ENCODE data around the gene ATXN1.
A peak's percentile ranks its signal among the peaks of the same experiment; 100 is the strongest.

Gene ATXN1

GRCh38 chr6:16305246-16305725, 456.0 kb downstream of the ATXN1 start:
- DNase-seq (ENCODE audit: low spot score), result no peak

DNA sequence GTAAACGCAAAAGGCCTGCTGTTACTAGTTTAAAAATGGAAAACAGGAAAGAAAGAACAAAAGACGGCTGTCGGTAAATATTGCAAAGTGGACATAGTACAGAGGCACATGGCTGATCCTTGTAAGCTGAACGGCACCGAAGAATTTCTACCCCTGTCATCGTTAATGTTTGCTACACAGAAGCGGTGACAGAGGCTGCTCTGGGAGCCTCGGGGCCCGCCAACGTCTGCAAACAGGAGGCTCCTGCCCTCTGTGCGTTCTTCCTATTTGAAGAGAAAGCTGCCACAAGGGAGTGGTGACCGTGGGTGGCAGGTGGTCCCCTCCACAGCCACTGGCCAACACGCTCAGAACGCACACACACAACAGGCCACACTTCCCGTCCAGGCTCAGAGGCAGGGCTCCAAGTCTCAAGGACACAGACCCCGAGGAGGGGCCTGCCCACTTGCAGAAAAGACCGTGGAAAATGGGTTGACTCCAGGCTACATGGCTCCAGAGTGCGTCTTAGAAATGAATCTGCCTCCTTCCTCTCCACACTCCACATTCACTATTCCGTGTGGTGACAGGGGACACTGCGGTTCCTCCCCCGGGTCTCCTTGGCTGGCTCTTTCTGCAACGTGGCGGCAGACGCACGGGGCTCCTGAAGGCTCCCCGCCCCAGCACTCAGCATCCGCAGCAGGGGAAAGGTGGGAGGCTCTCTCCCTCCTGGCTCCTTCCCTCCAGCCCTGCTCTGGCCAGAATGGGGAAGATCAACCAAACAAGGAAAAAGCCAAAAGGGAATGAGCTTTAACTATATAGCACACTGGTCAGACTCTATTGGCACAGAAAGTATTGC, 458.3 kb downstream of the ATXN1 start:
- DNase-seq (ENCODE audit: low spot score), result no peak

DNA sequence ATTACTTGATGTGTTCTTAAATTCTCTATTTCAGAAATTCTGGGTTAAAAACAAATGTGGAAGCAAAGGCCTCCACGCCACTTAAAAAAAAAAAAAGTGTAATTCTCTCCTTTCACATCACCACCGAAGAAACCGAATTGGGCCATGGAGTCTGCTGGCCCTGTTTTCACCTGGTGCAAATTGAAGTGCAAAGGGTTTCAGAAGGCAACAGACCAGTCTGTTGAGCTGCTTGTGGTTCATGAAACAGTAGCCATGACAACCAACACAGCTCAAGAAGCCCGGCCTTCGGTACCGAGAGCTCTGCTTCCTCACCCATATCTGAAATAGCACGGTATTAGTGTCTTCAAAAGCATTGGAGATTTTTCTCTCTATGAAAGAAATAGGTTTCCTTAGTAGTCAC, 459.7 kb downstream of the ATXN1 start:
- no peak for DNase-seq (ENCODE audit: low spot score)

- DNase-seq (ENCODE audit: low spot score), result no peak
Observed at GRCh38 chr6:16299861-16300260, 461.4 kb downstream of the ATXN1 start.

DNA sequence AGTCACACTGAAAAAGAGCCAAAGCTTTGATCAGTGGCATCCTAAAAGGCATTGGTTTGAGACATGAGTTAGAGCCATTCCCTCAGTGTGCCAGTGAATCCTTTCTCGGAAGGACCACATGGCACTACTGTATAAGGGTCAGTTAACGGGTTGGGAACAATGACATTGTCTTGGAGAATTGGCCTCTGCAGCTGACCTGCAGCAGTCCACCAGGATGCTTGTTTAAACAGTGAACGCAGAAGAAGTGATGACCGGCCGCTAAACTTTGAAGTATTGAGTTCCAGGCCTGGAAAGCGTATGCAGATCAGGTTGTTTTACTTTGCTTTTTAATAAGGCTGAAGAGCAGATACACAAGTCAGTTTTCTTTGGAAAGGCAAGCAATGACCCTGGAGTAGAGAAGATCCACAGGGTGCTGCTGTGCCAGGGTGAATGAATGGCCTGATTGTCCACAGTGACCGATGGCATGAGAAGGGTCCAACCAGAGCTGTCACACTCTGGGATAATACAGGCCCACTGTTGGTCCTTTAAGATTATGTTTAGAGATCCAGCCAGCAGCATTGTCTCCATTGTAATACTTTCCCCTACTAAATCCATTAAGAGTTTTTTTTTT, 465.1 kb downstream of the ATXN1 start:
- DNase-seq (ENCODE audit: low spot score), result no peak

DNA sequence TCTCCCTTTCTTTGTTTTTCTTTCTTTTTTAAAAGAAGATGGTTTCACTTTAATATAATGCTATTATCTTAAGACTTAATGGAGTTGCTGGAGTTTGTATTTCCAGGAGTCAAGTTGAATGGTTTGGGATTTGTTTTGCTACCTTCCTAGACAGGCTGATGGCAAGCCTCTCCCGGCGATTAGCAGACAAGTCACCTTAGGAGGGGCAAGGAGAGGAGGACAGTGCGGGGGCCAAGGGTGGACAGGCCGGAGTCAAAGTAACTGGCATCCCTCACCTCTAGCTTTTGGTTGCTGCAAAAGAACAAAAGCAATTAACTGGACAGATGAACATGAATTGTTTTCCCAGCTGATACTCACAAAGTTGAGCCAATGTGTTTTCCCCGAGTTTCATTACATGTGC, 465.8 kb downstream of the ATXN1 start:
- no peak for DNase-seq (ENCODE audit: low spot score)

DNA sequence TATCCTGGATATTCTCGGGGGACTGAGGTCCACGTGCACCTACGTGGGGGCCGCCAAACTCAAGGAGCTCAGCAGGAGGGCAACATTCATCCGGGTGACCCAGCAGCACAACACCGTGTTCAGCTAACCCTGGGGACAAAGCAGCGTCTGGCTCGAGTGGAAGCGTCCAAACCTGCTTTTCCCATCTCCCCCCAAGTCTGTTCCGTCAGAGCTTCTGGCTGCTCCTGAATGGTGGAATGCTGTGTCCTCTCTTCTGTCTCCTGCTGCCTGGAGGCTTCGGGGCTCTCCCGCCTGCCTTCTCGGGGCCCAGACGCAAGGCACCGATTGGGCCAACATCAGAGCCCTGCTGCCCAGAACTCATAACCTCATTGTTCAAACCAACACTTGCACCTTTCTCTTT, 466.2 kb downstream of the ATXN1 start:
- DNase-seq (ENCODE audit: low spot score), result no peak

- DNase-seq (ENCODE audit: low spot score), result no peak
Observed at GRCh38 chr6:16294371-16294770, 466.9 kb downstream of the ATXN1 start.

DNA sequence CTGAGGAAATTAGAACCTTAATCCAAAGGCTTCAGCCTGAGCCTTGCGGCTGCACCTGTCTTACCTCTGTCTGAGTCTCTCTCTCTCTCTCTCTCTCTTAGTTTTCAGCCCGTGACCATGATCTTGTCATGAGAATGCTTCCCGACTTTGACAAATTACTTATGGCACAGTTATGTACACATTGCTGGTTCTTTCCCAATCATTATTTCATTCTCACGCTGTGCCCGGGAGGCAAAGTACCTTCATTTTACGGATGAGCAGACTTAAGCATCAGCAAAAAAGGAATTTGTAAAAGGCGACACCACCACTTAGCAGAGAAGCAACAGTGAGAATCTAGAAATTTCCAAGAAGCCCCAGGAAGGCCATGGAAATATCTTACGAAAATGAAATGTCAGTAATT, 468.3 kb downstream of the ATXN1 start:
- no peak for DNase-seq (ENCODE audit: low spot score)

- no peak for DNase-seq (ENCODE audit: low spot score)
Observed at GRCh38 chr6:16292432-16292831, 468.8 kb downstream of the ATXN1 start.

GRCh38 chr6:16291739-16292138, 469.5 kb downstream of the ATXN1 start:
- DNase-seq (ENCODE audit: low spot score), result no peak

GRCh38 chr6:16288163-16288562, 473.1 kb downstream of the ATXN1 start:
- DNase-seq (ENCODE audit: low spot score), result no peak

- DNase-seq (ENCODE audit: low spot score), result peak; percentile 62
Observed at GRCh38 chr6:16286151-16286522, 475.1 kb downstream of the ATXN1 start.

- DNase-seq (ENCODE audit: low spot score), result no peak
Observed at GRCh38 chr6:16285467-16286150, 475.7 kb downstream of the ATXN1 start.

DNA sequence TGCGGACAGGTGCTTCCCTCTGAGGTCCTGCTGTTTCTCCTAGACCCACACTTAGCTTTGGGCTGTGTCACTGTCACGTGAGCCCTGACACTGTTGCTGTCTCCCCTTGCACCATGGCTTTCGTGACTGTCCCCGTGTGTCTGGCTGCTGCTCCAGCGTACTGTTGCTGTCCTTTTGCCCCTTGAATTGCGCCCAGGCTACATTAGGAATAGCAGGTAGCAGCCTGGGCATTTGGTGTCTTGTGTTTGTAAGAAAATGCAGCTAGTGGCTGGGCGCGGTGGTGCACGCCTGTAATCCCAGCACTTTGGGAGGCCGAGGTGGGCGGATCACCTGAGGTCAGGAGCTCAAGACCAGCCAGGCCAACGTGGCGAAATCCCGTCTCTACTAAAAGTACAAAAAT, 476.8 kb downstream of the ATXN1 start:
- no peak for DNase-seq (ENCODE audit: low spot score)

GRCh38 chr6:16282370-16282769, 478.9 kb downstream of the ATXN1 start:
- DNase-seq (ENCODE audit: low spot score), result no peak

- no peak for DNase-seq (ENCODE audit: low spot score)
Observed at GRCh38 chr6:16279243-16279642, 482.0 kb downstream of the ATXN1 start.

- DNase-seq (ENCODE audit: low spot score), result no peak
Observed at GRCh38 chr6:16278750-16279149, 482.5 kb downstream of the ATXN1 start.

GRCh38 chr6:16278048-16278724, 483.1 kb downstream of the ATXN1 start:
- no peak for DNase-seq (ENCODE audit: low spot score)

- DNase-seq (ENCODE audit: low spot score), result peak; percentile 96
Observed at GRCh38 chr6:16277101-16277981, 483.9 kb downstream of the ATXN1 start.

GRCh38 chr6:16274885-16275589, 486.2 kb downstream of the ATXN1 start:
- DNase-seq (ENCODE audit: low spot score), result no peak

Data from hepatic stellate cell (primary cell).